ENCODE measurements around the gene GKAP1. TPM values are rescaled to one million over a fixed set of nuclear protein-coding genes. Genes with fewer than 3 reads are reported as not detected.

GKAP1 gene
- total RNA-seq, 1 experiment from 2014 or later = 6.1 TPM

- TF ChIP-seq, protein P1, sequence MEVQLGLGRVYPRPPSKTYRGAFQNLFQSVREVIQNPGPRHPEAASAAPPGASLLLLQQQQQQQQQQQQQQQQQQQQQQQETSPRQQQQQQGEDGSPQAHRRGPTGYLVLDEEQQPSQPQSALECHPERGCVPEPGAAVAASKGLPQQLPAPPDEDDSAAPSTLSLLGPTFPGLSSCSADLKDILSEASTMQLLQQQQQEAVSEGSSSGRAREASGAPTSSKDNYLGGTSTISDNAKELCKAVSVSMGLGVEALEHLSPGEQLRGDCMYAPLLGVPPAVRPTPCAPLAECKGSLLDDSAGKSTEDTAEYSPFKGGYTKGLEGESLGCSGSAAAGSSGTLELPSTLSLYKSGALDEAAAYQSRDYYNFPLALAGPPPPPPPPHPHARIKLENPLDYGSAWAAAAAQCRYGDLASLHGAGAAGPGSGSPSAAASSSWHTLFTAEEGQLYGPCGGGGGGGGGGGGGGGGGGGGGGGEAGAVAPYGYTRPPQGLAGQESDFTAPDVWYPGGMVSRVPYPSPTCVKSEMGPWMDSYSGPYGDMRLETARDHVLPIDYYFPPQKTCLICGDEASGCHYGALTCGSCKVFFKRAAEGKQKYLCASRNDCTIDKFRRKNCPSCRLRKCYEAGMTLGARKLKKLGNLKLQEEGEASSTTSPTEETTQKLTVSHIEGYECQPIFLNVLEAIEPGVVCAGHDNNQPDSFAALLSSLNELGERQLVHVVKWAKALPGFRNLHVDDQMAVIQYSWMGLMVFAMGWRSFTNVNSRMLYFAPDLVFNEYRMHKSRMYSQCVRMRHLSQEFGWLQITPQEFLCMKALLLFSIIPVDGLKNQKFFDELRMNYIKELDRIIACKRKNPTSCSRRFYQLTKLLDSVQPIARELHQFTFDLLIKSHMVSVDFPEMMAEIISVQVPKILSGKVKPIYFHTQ (CRISPR knock-in tag; IDR thresholded peaks at IDR 0.05) = no peak
Measured at GRCh38 chr9:83775932-83776331, 41.6 kb downstream of the GKAP1 start (continued).

GRCh38 chr9:83772860-83773259 lies 44.7 kb downstream of the GKAP1 start:
- TF ChIP-seq TEAD4 (CRISPR knock-in tag; IDR thresholded peaks at IDR 0.05) (no peak), EMX1 (CRISPR knock-in tag; IDR thresholded peaks at IDR 0.05) (no peak), GTF2I (CRISPR knock-in tag; conservative IDR thresholded peaks at IDR 0.05) (no peak), NFYB (CRISPR knock-in tag; conservative IDR thresholded peaks at IDR 0.05; ENCODE audit: low read depth) (no peak), ZNF423 (CRISPR knock-in tag; IDR thresholded peaks at IDR 0.05) (no peak), SOX15 (CRISPR knock-in tag; IDR thresholded peaks at IDR 0.05) (no peak), ZMAT4 (CRISPR knock-in tag; IDR thresholded peaks at IDR 0.05) (no peak), RELA (CRISPR knock-in tag; IDR thresholded peaks at IDR 0.05; ENCODE audit: borderline replicate concordance) (no peak), USF1 (CRISPR knock-in tag; IDR thresholded peaks at IDR 0.05) (no peak), ZNF121 (CRISPR knock-in tag; IDR thresholded peaks at IDR 0.05) (no peak), ZNF317 (CRISPR knock-in tag; IDR thresholded peaks at IDR 0.05; ENCODE audit: borderline replicate concordance, low read depth) (no peak), ATF1 (CRISPR knock-in tag; IDR thresholded peaks at IDR 0.05) (no peak), NR1H2 (CRISPR knock-in tag; IDR thresholded peaks at IDR 0.05) (no peak)
- TF ChIP-seq, protein P2, sequence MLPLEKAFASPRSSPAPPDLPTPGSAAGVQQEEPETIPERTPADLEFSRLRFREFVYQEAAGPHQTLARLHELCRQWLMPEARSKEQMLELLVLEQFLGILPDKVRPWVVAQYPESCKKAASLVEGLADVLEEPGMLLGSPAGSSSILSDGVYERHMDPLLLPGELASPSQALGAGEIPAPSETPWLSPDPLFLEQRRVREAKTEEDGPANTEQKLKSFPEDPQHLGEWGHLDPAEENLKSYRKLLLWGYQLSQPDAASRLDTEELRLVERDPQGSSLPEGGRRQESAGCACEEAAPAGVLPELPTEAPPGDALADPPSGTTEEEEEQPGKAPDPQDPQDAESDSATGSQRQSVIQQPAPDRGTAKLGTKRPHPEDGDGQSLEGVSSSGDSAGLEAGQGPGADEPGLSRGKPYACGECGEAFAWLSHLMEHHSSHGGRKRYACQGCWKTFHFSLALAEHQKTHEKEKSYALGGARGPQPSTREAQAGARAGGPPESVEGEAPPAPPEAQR (CRISPR knock-in tag; IDR thresholded peaks at IDR 0.05) = no peak
- no peak overlapping the region for H3K4me3 Mint-ChIP-seq
- no peak for ATAC-seq

GRCh38 chr9:83765376-83765775 lies 52.2 kb downstream of the GKAP1 start:
- no peak overlapping the region for H3K27ac Mint-ChIP-seq
- peaks cover 18% of the 10 kb centered on the region for H3K9me3 Mint-ChIP-seq
- CTCF ChIA-PET = no interaction called here
- H3K36me3 Mint-ChIP-seq = peaks cover 7% of the 10 kb centered on the region
- TF ChIP-seq, protein P3, sequence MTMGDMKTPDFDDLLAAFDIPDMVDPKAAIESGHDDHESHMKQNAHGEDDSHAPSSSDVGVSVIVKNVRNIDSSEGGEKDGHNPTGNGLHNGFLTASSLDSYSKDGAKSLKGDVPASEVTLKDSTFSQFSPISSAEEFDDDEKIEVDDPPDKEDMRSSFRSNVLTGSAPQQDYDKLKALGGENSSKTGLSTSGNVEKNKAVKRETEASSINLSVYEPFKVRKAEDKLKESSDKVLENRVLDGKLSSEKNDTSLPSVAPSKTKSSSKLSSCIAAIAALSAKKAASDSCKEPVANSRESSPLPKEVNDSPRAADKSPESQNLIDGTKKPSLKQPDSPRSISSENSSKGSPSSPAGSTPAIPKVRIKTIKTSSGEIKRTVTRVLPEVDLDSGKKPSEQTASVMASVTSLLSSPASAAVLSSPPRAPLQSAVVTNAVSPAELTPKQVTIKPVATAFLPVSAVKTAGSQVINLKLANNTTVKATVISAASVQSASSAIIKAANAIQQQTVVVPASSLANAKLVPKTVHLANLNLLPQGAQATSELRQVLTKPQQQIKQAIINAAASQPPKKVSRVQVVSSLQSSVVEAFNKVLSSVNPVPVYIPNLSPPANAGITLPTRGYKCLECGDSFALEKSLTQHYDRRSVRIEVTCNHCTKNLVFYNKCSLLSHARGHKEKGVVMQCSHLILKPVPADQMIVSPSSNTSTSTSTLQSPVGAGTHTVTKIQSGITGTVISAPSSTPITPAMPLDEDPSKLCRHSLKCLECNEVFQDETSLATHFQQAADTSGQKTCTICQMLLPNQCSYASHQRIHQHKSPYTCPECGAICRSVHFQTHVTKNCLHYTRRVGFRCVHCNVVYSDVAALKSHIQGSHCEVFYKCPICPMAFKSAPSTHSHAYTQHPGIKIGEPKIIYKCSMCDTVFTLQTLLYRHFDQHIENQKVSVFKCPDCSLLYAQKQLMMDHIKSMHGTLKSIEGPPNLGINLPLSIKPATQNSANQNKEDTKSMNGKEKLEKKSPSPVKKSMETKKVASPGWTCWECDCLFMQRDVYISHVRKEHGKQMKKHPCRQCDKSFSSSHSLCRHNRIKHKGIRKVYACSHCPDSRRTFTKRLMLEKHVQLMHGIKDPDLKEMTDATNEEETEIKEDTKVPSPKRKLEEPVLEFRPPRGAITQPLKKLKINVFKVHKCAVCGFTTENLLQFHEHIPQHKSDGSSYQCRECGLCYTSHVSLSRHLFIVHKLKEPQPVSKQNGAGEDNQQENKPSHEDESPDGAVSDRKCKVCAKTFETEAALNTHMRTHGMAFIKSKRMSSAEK (CRISPR knock-in tag; IDR thresholded peaks at IDR 0.05; ENCODE audit: borderline replicate concordance) = no peak
- TF ChIP-seq ZBTB21 (CRISPR knock-in tag; IDR thresholded peaks at IDR 0.05; ENCODE audit: borderline replicate concordance) (no peak), MLX (CRISPR knock-in tag; IDR thresholded peaks at IDR 0.05) (no peak), SMAD4 (CRISPR knock-in tag; IDR thresholded peaks at IDR 0.05) (no peak), TEAD1 (CRISPR knock-in tag; IDR thresholded peaks at IDR 0.05) (no peak), CBFB (CRISPR knock-in tag; IDR thresholded peaks at IDR 0.05; ENCODE audit: low read depth) (no peak), NR2C2 (CRISPR knock-in tag; IDR thresholded peaks at IDR 0.05) (no peak), MXD4 (CRISPR knock-in tag; IDR thresholded peaks at IDR 0.05; ENCODE audit: borderline replicate concordance) (no peak)
- POLR2A ChIA-PET = no interaction called here
- no peak for DNase-seq (ENCODE audit: low spot score)
- no peak overlapping the region for H3K4me3 Mint-ChIP-seq
- no peaks in the 10 kb centered on the region for H3K27me3 Mint-ChIP-seq (ENCODE audit: low read depth)
- H3K4me1 Mint-ChIP-seq = peaks cover 4% of the 10 kb centered on the region; the same call in 1 of the 2 replicates
- ATAC-seq = no peak

More at GRCh38 chr9:83772860-83773259, 44.7 kb downstream of the GKAP1 start:
- Mint-ChIP-seq H3K9me3 (no peaks in the 10 kb centered on the region), H3K27me3 (ENCODE audit: low read depth) (no peaks in the 10 kb centered on the region), H3K4me1 (no peaks in the 10 kb centered on the region), H3K36me3 (no peaks in the 10 kb centered on the region), H3K27ac (no peak overlapping the region)
- DNase-seq (ENCODE audit: low spot score) = no peak
- ChIA-PET POLR2A (no interaction called here), CTCF (no interaction called here)

All from WTC11 (cell line).